Esophagus squamous epithelium (tissue), 4 donors: Measurements from ENCODE around the gene PRR33.

Source experiments
- CTCF ChIP-seq, 6 experiments: fragments of 450-650 bp in 4 of 6; fragments of 200-600 bp in 2 of 6; sonication (generic) in 2 of 6; IDR thresholded peaks; one replicate each; pipeline ENCODE4 v1.5.1; 2016 to 2019; ENCODE audit warnings: antibody characterized with exemption in 6 of 6, mild to moderate bottlenecking in 4 of 6, moderate library complexity in 4 of 6
- POLR2A ChIP-seq, 4 donors: fragments of 450-650 bp; IDR thresholded peaks; one replicate each; pipeline ENCODE4 v1.6.1; 2017; ENCODE audit warnings: antibody characterized with exemption in 4 of 4, mild to moderate bottlenecking in 4 of 4, moderate library complexity in 3 of 4

DNA sequence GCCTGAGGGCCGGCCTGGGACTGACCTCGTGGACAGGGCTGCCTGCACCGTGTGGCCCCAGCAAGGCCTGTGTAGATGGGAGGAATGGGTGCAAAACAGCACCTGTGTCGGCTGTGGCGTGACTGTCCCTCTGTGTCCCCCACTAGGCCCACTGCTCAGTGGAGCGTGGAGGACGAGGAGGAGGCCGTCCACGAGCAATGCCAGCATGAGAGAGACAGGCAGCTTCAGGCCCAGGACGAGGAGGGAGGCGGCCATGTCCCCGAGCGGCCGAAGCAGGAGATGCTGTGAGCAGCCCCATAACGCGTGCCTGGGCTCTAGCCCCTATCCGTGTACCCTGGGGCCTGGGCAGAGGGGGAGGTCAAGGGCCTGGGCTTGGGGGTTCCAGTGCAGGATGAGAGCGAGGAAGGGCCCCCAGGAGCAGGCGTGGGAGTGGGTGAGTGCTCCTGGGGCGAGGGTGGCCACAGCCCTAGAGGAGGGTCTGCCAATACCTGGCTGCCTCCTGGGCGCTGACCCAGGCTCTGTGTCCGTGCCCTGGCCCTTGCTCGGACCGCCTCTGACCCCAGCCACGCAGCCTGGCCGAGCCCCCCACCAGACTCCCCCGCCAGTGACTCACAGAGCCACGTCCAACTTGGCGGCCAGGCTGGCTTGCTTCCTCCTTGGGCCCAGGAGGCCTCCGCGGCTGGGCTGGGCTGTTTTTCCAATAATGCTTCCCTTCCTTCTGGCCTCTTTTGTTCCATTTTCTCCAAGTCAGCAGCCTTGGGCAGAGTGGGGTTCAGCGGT lies 11.6 kb downstream of the PRR33 start:
- TF ChIP-seq POLR2A (IDR thresholded peaks at IDR 0.05) (no peak), CTCF (IDR thresholded peaks at IDR 0.05) (no peak)
